Measurements from ENCODE around the gene CTSC. TPM values are rescaled to one million over a fixed set of nuclear protein-coding genes. Genes with fewer than 3 reads are reported as not detected.

Gene CTSC
- total RNA-seq, 1 experiment from 2014 or later, result 38.0 TPM

GRCh38 chr11:88341522-88342251 is 4.2 kb upstream of the CTSC start:
- H3K9me3 ChIP-seq (ENCODE audit: control insufficient read depth in 1 of 2, insufficient read depth in 1 of 2, low read depth in 1 of 2, low read length in 2 of 2), result no peaks in the 10 kb centered on the region
- ChIA-PET CTCF (no interaction called here), RAD21 (ENCODE audit: low non-redundant PET in 1 of 2, low total read pairs in 2 of 2, uncharacterized antibody in 2 of 2, unreplicated experiment in 2 of 2) (interaction anchor here in 1 of 2 experiments (0.9 kb wide), 1 partner anchor 202 kb away, joined by 3 read pairs; no protein-coding TSS in a partner anchor), POLR2A (no interaction called here)
- no peaks in the 10 kb centered on the region for H4K20me1 ChIP-seq (ENCODE audit: insufficient read depth)
- no peaks in the 10 kb centered on the region for H3K36me3 ChIP-seq (ENCODE audit: control insufficient read depth in 1 of 2, insufficient read depth in 2 of 2, low read length in 2 of 2)
- no peak overlapping the region for H3K4me3 ChIP-seq (replicated peaks in 1 of 2; ENCODE audit: low read depth in 1 of 2, low read length in 2 of 2)
- no peak overlapping the region for H3K9ac ChIP-seq (ENCODE audit: low read length)
- intact Hi-C loops (cut with micrococcal nuclease), result no loop called here
- peaks cover 6% of the 10 kb centered on the region for H3K79me2 ChIP-seq (ENCODE audit: insufficient read depth, low read length)
- no peak for TF ChIP-seq ZBTB33 (IDR thresholded peaks at IDR 0.05; ENCODE audit: extremely low read depth, insufficient replicate concordance, low read length)
- no peak for TF ChIP-seq POLR2A (IDR thresholded peaks at IDR 0.05; ENCODE audit: borderline replicate concordance, extremely low read depth, insufficient read depth, insufficient read length)
- TF ChIP-seq CTCF (IDR thresholded peaks at IDR 0.05 in 2 of 3, conservative IDR thresholded peaks at IDR 0.05 in 1 of 3; ENCODE audit: borderline replicate concordance in 1 of 3, insufficient read depth in 1 of 3, low read depth in 2 of 3, low read length in 2 of 3), result peak in 1 of 3 experiments; percentile 29; a peak in 1 of 6 replicates
- TF ChIP-seq ZNF274 (IDR thresholded peaks at IDR 0.05; ENCODE audit: low read depth, low read length), result no peak
- H3K4me1 ChIP-seq (ENCODE audit: control insufficient read depth in 1 of 2, insufficient read depth in 2 of 2, low read length in 2 of 2), result peaks cover 3 to 15% of the 10 kb centered on the region in 2 experiments; a peak in 3 of 4 replicates
- H3K4me2 ChIP-seq (ENCODE audit: low read length), result no peak overlapping the region
- no peak overlapping the region for H2AFZ ChIP-seq (ENCODE audit: low read depth, low read length, poor library complexity, severe bottlenecking)
- H3K27ac ChIP-seq (ENCODE audit: low read depth, low read length), result no peak overlapping the region
- no peaks in the 10 kb centered on the region for H3K27me3 ChIP-seq (ENCODE audit: insufficient read depth, low read length)
- DNase-seq (ENCODE audit: low read depth, low spot score), result no peak
- no TSS peak for BruUV-seq (replicated peaks)
- ATAC-seq, result no peak
- H3K9me2 ChIP-seq (ENCODE audit: insufficient read depth), result no peaks in the 10 kb centered on the region

Data from HCT116 (cell line).